Duodenal mucosa (tissue), 2 donors: ENCODE data around the gene FPR3.

Experiments used
- H3K27ac ChIP-seq: one replicate; pipeline ENCODE4 v1.7.0; 2013; ENCODE audit warnings: low read depth, low read length
- H3K27me3 ChIP-seq, 2 donors: one replicate each; pipeline ENCODE4 v1.7.0; 2013; ENCODE audit warnings: low read length in 2 of 2, control low read depth in 1 of 2; ENCODE audit not compliant: insufficient read depth in 2 of 2, control insufficient read depth in 1 of 2
- H3K36me3 ChIP-seq, 2 donors: one replicate each; pipeline ENCODE4 v1.7.0; 2013; ENCODE audit warnings: low read length in 2 of 2, control low read depth in 1 of 2; ENCODE audit not compliant: insufficient read depth in 2 of 2, control insufficient read depth in 1 of 2
- H3K4me1 ChIP-seq, 2 donors: one replicate each; pipeline ENCODE4 v1.7.0; 2013; ENCODE audit warnings: low read length in 2 of 2, control low read depth in 1 of 2; ENCODE audit not compliant: insufficient read depth in 2 of 2, control insufficient read depth in 1 of 2
- H3K4me3 ChIP-seq, 2 donors: one replicate each; pipeline ENCODE4 v1.7.0; 2013; ENCODE audit warnings: low read length in 2 of 2, low read depth in 1 of 2
- H3K9ac ChIP-seq, 2 donors: one replicate each; pipeline ENCODE4 v1.7.0; 2013; ENCODE audit warnings: low read length in 2 of 2, low read depth in 1 of 2
- H3K9me3 ChIP-seq, 2 donors: one replicate each; pipeline ENCODE4 v1.7.0; 2013; ENCODE audit warnings: low read length in 2 of 2, control low read depth in 1 of 2; ENCODE audit not compliant: control insufficient read depth in 1 of 2

The FPR3 gene

DNA sequence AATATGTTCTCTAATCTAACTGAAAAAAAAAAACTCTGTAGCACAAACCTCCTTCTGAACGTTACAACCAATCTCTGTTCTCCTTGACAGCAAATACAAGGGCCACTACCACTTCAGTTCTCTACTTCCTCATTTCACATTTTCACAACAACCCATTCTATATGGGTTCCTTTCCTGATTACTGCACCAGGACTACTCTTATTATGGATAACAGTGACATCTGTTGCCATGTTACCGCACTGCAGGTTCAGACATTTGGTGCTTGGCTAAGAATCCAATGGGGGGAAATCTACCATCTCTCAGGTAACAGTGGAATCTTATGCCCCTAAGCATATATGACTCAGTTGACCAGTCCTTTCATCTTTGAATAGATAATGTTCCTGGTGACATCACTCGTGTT lies 11.6 kb upstream of the FPR3 start:
- H3K9me3 ChIP-seq = no peaks in the 10 kb centered on the region
- no peak overlapping the region for H3K4me3 ChIP-seq
- H3K36me3 ChIP-seq = no peaks in the 10 kb centered on the region
- peaks cover 0 to 2% of the 10 kb centered on the region in 2 donors for H3K4me1 ChIP-seq
- no peak overlapping the region for H3K27ac ChIP-seq
- H3K27me3 ChIP-seq = no peaks in the 10 kb centered on the region
- no peak overlapping the region for H3K9ac ChIP-seq

GRCh38 chr19:51784109-51784785 lies 10.7 kb upstream of the FPR3 start:
- Histone ChIP-seq H3K27ac (no peak overlapping the region), H3K36me3 (no peaks in the 10 kb centered on the region), H3K9me3 (no peaks in the 10 kb centered on the region), H3K9ac (no peak overlapping the region), H3K27me3 (no peaks in the 10 kb centered on the region), H3K4me1 (peaks cover 0 to 2% of the 10 kb centered on the region in 2 donors), H3K4me3 (no peak overlapping the region)

GRCh38 chr19:51784922-51785690 lies 9.9 kb upstream of the FPR3 start:
- Histone ChIP-seq H3K9me3 (no peaks in the 10 kb centered on the region), H3K27me3 (no peaks in the 10 kb centered on the region), H3K4me3 (no peak overlapping the region), H3K9ac (no peak overlapping the region), H3K4me1 (peaks cover 0 to 2% of the 10 kb centered on the region in 2 donors), H3K27ac (no peak overlapping the region), H3K36me3 (no peaks in the 10 kb centered on the region)

DNA sequence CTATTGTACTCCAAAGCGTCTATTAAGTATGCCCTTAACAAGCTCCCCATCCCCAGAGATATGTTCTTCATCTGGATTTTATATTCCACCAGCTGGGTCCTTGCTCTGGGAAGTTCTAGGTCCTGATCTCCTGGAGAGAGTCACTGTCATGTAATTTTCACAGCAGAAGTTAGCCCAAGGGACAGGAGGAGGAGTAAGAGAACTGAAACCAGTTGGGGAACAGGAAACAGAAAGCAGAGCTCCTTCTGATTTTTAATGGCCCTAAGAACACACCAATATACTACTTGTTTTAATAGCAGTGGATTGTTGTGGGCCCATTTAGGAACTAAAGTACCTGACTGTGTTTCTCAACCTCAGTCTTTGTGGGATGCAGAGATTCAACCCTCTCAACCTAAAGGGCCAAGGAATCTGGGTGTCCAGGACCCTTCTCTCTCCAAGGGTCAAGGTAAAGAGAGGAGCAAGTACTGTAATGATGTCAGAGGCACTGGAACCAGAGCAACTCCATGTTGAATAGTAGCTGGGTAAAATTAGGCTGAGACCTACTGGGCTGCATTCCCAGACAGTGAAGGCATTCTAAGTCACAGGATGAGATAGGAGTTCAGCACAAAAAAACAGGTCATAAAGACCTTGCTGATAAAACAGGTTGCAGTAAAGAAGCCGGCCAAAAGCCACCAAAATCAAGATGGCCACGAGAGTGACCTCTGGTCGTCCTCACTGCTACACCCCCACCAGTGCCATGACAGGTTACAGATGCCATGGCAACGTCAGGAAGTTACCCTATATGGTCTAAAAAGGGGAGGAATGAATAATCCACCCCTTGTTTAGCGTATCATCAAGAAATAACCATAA lies 8.1 kb upstream of the FPR3 start:
- peaks cover 0 to 2% of the 10 kb centered on the region in 2 donors for H3K4me1 ChIP-seq
- no peak overlapping the region for H3K27ac ChIP-seq
- no peak overlapping the region for H3K4me3 ChIP-seq
- no peaks in the 10 kb centered on the region for H3K36me3 ChIP-seq
- no peaks in the 10 kb centered on the region for H3K27me3 ChIP-seq
- H3K9me3 ChIP-seq = no peaks in the 10 kb centered on the region
- no peak overlapping the region for H3K9ac ChIP-seq

- H3K4me1 ChIP-seq = peaks cover 0 to 2% of the 10 kb centered on the region in 2 donors
- H3K9me3 ChIP-seq = no peaks in the 10 kb centered on the region
- H3K36me3 ChIP-seq = no peaks in the 10 kb centered on the region
- H3K4me3 ChIP-seq = no peak overlapping the region
- H3K9ac ChIP-seq = no peak overlapping the region
- H3K27me3 ChIP-seq = no peaks in the 10 kb centered on the region
- no peak overlapping the region for H3K27ac ChIP-seq
Measured at GRCh38 chr19:51788029-51788428, 6.9 kb upstream of the FPR3 start.

- no peak overlapping the region for H3K4me3 ChIP-seq
- peaks cover 0 to under 1% of the 10 kb centered on the region in 2 donors for H3K4me1 ChIP-seq
- no peaks in the 10 kb centered on the region for H3K36me3 ChIP-seq
- no peak overlapping the region for H3K9ac ChIP-seq
- H3K9me3 ChIP-seq = no peaks in the 10 kb centered on the region
- no peaks in the 10 kb centered on the region for H3K27me3 ChIP-seq
- no peak overlapping the region for H3K27ac ChIP-seq
Measured at GRCh38 chr19:51789061-51789795, 5.7 kb upstream of the FPR3 start.

DNA sequence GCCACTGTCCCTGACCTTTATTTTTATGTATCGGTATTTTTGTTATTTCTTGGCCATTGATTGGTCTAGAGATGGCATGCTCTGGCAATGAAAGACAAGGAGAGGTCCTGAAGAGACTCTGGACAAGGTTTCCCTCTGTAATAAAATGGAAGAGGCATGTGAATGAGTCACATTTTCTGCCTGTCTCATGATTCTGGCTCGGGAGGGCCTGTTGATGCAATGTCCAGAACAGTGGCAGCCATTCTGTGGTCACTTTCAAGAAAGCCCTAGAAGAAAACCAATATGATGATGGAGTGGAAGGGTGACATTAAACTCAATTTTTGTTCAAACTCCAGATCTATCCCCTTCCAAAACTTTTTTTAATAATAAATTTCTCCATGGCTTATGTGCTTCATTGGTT lies 2.0 kb upstream of the FPR3 start:
- no peak overlapping the region for H3K9ac ChIP-seq
- H3K27me3 ChIP-seq = no peaks in the 10 kb centered on the region
- no peaks in the 10 kb centered on the region for H3K9me3 ChIP-seq
- H3K36me3 ChIP-seq = no peaks in the 10 kb centered on the region
- no peak overlapping the region for H3K27ac ChIP-seq
- H3K4me1 ChIP-seq = no peaks in the 10 kb centered on the region
- H3K4me3 ChIP-seq = no peak overlapping the region

- no peak overlapping the region for H3K9ac ChIP-seq
- no peak overlapping the region for H3K4me3 ChIP-seq
- H3K36me3 ChIP-seq = no peaks in the 10 kb centered on the region
- no peak overlapping the region for H3K27ac ChIP-seq
- no peaks in the 10 kb centered on the region for H3K4me1 ChIP-seq
- no peaks in the 10 kb centered on the region for H3K9me3 ChIP-seq
- no peaks in the 10 kb centered on the region for H3K27me3 ChIP-seq
Measured at GRCh38 chr19:51793994-51794393, 963 bp upstream of the FPR3 start.

GRCh38 chr19:51796195-51796679 lies 1.3 kb downstream of the FPR3 start:
- H3K27me3 ChIP-seq = no peaks in the 10 kb centered on the region
- H3K27ac ChIP-seq = no peak overlapping the region
- H3K36me3 ChIP-seq = no peaks in the 10 kb centered on the region
- peaks cover 0 to 6% of the 10 kb centered on the region in 2 donors for H3K4me1 ChIP-seq
- H3K9me3 ChIP-seq = peaks cover 0 to 12% of the 10 kb centered on the region in 2 donors
- no peak overlapping the region for H3K9ac ChIP-seq
- H3K4me3 ChIP-seq = peak overlapping the region; percentile 13 to 28
